Measurements from ENCODE around the gene CD3D. TPM values are rescaled to one million over a fixed set of nuclear protein-coding genes. Genes with fewer than 3 reads are reported as not detected.

Gene CD3D
- polyA plus RNA-seq (2013, experiment 1 of 2; ENCODE audit: insufficient read length), result not detected
- polyA plus RNA-seq (2013, experiment 2 of 2; ENCODE audit: insufficient read length), result not detected

DNA sequence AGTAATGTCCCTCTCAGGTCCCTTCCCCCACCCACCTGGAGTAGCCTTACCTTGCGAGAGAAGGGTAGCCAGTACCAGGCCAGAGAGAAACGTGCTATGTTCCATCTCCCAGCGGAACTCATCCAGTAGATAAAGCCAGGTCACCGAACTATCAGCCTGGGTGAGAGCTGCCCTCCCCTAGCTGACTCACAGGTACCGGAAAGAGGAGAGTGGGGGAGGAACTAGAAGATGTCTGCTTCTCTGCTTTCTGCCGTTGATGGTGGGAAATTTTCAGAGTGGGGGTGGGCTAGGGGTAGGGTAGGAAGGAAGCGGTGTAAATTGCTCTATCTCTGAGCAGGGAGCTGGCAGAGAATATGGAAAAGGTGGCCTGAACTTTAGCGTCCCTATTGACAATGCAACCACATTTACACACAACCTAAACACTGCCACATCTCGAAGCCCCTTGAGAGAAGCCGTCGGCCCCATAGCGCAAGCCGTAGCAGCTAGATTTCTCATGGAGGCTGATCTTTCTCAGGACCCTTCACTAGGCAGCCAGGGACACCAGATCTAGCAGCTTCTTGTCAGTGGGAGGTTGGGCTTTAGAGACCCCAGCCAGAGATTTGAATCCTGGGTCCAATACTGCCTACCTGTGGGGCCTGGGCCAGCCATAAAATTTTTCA is at the start of gene CD3D:
Gene CD3D, minus strand, starts transcription at position 203 of the 659 bp plus-strand sequence. Its CDS starts 98 bp downstream, at position 105.
- DNase-seq, result no peak

DNA sequence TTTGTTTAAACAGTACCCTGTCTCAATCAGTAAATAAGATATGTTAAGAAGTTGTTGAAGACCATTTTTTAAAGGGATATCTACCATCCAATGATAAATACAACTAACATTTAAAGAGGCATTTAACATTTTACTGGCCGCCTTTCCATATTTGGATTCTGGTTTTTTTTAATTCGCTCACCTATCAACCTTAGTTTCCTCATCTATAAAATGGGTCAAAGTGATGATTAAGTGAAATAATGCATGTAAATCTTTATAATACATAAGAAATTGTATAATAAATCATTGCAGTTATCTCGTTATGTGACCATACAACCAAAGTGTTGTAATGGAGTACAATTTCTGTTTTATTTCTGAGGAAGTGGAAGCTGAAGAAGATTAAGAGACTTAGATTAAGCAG is 41.2 kb upstream of the CD3D start:
- DNase-seq, result no peak

DNA sequence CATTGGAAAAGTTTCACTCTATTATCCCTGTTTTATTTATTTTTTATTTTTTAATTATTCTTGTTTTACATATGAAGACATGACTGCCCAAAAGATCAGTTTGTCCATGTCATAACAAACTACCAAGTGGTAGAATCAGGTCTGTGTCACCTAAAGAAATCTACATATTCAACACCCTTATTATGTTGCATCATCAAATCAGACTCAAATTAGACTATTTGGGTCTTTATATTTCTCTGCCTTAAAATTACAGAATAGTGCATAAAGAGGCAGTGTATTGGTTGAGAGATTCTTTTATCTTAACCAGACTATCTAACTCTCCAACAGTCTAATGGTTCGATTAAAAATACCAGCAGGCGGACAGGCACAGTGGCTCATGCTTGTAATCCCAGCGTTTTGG is 40.4 kb upstream of the CD3D start:
- DNase-seq, result no peak

DNA sequence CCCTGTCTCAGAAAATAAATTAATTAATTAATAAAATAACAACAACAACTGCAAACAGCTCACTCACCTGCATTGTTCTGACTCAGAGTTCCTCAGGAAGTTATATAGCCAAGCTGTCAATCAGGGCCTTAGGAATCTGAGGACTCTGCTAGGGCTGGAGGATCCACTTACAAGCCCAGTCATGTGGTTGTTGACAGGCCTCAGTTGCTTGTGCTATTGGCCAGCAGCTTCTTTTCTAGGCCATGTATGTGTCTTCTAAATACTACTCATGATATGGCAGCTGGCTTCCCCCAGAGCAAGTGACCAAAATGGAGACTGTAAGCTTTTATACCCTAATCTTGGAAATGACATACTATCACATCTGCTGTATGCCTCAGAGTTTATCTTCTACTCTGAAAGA is 38.1 kb upstream of the CD3D start:
- DNase-seq, result no peak

DNA sequence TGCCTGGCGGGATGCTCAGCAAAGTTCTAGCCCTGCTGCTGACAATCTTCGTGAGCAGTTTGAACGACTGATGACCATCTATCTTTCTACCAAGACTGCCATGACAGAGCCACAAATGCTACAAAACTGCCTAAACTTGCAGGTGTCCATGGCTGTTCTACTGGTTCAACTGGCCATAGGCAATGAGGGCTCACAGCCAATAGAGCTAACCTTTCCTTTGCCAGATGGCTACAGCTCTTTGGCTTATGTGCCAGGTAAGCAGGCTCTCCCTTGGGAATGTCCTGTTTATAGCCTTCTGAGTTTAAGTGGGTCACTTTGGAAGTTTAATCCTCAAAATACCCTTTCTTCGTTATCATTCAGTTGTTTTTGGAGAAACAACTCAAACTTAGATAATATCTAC is 37.0 kb upstream of the CD3D start:
- no peak for DNase-seq

DNA sequence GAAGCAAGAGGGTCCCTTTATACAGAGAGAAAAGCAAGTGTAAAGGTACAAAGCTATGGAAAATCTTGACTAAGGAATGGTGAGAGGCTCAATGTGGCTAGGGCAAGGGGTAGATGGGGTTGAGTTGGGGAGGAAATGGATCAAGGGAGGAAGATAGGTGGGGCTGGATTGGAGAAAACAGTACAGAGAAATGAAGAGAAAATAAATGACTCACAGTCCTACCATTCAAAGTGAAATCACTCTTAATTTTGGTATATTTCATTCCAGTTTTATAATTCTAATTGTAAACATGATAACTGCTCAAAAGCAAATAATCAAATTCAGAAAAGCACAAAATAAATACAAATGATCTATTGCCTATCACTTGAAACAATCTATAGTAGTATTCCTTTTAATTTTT is 33.5 kb upstream of the CD3D start:
- DNase-seq, result no peak

DNA sequence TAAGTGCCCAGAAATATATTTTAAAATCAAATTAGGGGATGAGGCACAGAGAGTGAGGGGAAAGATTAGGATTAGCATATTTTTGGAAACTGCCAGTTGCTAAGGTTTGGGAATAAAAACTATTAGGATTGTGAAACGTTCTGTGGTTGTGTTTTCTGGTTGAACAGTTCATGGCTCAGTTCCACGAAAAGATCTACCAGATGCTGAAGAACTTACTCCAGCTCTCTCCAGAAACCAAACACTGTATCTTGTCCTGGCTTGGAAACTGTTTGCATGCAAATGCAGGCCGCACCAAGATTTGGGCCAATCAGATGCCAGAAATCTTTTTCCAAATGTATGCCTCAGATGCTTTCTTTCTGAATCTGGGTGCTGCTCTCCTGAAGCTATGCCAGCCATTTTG is 32.2 kb upstream of the CD3D start:
- DNase-seq, result no peak

DNA sequence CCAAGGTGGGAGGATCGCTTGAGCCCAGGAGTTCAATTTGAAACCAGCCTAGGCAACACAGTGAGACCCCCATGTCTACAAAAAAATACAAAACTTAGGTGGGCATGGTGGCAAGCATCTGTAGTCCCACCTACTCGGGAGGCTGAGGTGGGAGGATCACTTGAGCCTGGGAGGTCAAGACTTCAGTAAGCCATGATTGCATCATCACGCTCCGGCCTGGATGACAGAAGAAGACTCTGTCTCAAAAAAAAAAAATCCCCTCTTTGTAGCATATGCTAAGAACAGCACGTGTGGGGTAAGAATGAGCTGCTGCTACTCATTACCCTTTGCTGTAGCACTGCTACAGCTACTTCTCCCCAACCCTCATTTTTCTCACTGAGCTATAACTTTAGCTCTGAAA is 31.4 kb upstream of the CD3D start:
- DNase-seq, result no peak

DNA sequence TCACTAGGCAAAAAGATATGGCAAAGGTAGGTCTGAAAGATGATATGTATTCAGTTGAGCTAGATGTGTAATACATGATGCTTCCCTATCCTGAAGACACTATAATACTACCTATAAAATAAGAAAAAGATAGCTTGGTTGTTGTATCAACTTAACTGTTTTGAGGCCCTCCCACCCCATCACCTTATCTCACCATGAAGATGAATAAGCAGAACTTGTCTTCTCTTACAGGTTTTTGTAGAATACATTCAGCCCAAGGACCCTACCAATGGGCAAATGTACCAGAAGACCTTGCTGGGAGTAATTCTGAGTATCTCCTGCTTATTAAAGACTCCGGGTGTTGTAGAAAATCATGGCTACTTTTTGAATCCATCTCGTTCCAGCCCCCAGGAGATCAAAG is 30.8 kb upstream of the CD3D start:
- no peak for DNase-seq

DNA sequence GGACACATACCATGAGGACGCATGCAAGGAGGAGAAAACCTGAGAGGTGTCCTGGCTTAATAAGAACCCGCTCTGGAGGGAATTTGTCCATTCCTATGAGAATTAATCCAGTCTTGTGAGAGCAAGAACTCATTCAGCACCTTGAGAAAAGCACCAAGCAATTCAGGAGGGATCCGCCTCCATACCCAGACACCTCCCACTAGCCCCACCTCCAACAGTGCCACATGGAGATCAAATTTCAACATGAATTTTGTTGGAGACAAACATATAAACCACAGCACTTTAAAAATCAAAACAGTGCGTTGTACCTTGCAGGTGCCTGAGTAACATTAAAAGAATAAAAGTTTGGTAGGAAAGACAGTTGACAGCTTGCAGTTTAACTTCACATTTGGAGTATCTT is 28.3 kb upstream of the CD3D start:
- DNase-seq, result no peak

DNA sequence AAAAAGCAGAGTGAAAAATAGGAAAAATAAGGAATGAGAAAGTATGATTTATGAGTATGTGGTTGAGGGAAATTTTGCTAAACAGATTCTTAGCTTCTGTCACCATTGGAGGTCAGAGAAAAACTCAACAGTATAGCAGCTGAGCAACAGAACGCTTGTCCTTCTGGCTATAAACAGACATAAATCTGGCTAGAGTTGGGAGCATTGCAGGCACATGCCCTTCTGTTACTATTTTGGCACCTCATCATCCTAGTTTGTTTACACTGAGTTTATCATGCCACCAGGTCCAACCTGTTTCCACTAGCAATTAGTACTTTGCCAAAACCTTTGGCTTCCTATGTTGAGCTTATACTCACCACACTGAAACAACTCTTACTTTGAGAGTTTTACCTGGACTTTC is 23.8 kb upstream of the CD3D start:
- no peak for DNase-seq

DNA sequence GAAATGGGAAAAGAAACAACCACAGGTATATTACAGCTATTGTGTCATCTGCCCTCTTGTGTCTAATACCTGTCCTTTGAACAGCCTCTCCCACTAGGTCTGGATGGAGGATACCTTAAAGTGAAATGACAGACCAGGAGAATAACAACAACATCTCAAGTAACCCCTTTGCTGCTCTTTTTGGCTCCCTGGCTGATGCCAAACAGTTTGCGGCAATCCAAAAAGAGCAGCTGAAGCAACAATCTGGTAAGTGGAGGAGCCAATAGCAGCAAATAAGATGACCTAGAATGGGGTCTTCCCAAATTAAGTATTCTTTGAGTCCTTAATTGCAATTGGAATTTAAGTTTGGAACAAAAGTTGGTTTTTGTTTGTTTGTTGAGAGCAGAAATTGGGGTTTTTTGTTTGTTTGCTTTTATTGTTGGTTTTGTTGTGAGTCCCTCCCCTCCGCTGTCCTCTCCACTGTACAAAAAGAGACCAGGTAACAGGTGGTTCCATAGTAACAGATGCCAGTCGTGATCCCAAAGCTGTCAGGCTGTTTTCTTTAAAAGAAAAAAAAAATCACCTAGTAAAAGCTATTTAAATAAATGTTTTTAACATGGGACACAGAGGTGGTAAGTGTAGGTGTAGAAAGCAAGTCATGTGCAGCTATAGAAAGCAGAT is 22.6 kb upstream of the CD3D start:
- DNase-seq, result no peak

DNA sequence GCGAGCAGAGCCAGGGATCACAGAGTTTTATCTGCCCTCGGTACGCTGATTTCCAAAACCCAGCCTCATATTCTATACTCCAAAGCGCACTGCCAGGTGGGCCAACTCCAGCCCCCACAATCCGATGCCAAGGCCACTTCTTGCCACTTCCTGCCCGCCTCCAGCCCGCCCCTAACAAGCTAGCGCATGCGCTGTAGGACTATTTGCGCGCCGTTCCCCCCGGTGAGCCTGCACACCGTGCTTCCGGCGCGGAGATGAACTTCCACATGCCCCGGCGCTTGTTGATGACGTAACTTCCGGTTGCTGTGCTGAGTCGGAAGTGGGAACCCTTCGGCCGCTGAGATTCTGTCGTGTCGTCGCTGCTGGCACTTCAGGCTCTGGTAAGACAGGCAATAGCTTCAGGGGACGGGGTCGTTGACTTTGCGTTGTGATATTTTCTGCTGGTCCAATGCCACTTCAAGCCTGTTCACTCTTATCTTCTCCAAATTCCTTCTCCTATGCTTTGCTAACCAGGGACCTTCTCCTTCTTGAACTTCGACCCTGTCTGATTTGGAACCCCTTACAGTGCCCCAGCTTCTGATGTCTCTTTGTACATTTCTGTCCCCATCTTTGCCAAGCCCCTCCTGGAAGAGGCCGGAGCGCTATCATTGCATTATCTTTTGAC is 16.9 kb upstream of the CD3D start, which contains the start of gene UBE4A:
Gene UBE4A, plus strand, starts transcription at position 306 of the 664 bp plus-strand sequence. CDS start 5,481 bp downstream, outside the sequence.
- peak; percentile 94 for DNase-seq

DNA sequence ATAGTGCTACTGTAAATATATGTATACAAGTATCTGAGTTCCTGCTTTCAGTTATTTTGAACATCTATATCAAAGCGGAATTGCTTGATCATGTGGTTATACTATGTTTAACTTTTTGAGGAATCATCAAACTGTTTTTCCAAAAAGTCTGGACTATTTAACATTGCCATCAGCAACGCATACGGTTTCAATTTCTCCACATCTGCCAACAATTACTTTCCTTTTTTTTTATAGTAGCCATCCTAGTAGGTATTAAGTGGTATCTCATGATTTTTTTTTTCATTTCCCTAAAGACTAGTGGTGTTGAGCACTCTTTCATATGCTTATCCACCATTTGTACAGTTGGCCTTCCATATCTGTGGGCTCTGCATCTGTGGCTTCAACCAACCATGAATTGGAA is 15.6 kb upstream of the CD3D start:
- no peak for DNase-seq

DNA sequence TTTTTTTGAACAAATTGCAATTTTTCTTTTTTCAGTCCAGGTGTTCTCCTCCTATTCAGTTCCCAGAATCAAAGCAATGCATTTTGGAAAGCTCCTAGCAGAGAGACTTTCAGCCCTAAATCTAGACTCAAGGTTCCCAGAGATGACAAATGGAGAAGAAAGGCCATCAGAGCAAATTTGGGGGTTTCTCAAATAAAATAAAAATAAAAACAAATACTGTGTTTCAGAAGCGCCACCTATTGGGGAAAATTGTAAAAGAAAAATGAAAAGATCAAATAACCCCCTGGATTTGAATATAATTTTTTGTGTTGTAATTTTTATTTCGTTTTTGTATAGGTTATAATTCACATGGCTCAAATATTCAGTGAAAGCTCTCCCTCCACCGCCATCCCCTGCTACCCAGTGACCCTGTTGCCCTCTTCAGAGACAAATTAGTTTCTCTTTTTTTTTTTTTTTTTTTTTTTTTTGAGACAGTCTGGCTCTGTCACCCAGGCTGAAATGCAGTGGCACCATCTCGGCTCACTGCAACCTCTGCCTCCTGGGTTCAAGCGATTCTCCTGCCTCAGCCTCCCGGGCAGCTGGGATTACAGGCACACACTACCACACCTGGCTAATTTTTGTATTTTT is 10.7 kb upstream of the CD3D start:
- peak; percentile 24 for DNase-seq

DNA sequence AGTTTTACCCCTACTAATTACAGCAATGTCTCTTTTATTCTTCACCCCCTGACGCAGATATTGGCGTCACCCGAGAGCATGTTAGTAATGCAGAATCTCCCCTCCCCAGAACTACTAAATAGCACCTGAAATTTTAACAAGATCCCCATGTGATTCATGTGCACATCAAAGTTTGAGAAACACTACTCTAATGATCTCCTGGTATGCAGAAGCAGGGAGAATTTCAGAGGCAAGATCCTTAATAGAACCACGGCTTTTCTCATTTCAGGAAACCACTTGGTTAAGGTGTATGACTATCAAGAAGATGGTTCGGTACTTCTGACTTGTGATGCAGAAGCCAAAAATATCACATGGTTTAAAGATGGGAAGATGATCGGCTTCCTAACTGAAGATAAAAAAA is 7.0 kb upstream of the CD3D start:
- no peak for DNase-seq

DNA sequence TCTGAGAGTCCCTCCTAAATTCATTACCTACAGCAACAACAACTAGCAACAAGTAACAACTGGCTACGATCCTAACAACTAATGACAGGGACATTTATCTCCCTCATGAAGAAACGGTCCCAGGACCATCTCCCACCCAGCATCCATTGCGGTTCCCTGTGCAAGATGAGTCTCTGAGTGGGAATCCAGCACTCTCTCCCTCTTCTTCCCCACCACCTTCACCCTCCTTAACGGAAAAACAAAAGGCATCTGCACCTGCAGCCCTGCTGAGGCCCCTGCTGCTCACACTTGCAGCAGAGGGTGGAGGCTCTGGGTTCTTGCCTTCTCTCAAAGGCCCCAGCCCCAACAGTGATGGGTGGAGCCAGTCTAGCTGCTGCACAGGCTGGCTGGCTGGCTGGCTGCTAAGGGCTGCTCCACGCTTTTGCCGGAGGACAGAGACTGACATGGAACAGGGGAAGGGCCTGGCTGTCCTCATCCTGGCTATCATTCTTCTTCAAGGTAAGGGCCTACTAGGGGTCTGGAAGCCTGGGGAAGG is 1.5 kb upstream of the CD3D start, which contains the start of gene CD3G:
Gene CD3G, plus strand, starts transcription at position 364 of the 535 bp plus-strand sequence. Its CDS starts 80 bp downstream, at position 444.
- no peak for DNase-seq

DNA sequence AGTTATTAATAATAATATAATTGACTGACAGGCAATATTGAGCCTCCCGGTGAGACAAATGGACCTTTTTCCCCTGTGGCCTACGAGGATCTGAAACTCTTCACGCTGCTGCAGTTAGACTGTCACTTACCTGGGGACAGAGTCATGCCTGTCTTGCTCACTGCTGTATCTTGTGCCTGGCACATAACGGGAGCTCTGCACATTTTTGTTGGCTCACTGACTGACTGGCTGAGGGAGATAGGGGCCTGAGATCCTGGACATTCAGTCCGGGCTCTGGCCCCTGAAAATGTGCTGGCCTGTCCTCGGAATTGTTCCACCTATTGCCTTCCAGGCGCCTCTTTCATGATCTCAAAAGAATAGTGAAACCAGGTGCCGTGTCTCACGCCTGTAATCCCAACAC is 743 bp upstream of the CD3D start:
- no peak for DNase-seq

DNA sequence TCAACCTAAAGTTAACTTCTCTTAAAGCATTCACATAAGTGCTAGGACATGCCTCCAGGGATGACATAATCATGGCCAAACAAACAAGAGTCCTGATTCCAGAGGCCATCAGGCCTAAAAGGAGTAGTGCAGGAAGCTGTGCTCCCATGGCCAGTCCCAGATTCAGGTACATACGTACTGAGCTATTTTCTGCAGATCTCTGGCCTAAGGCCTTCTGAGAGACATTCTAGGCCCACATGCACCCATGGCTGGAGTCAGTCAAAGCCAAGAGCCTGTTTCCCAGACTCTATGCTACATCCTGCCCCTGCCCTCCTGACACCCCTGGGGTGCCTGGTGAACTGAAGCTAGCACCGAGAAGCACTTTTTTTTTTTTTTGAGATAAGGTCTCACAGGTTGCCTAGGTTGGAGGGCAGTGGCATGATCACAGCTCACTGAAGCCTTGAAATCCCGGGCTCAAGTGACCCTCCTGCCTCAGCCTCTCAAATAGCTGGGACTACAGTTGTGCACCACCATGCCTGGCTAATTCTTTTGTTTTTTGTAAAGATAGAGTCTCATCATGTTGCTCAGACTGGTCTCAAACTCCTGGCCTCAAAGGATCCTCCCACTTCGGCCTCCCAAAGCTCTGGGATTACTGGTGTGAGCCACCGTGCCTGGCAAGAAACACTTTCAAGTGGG is 553 bp downstream of the CD3D start:
- DNase-seq, result no peak

DNA sequence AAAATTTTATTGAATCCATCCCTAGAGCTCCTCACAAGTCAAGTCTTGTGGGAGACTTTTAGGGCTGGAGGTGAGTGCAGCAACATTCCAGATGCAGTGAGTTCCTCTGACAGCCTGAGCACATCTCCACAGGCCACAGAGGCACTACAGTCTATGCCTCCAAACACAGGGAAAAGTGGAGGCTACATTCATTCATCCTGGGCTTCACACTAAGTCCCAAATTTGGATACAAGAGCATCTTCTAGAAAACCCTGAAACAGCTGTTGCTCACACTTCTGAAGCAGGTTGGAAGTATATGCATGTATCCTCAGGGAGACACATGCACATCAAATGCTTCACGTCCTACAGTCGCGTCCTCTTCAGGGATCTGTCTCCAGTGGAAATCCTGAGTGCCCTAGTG is 1.2 kb downstream of the CD3D start:
- no peak for DNase-seq

DNA sequence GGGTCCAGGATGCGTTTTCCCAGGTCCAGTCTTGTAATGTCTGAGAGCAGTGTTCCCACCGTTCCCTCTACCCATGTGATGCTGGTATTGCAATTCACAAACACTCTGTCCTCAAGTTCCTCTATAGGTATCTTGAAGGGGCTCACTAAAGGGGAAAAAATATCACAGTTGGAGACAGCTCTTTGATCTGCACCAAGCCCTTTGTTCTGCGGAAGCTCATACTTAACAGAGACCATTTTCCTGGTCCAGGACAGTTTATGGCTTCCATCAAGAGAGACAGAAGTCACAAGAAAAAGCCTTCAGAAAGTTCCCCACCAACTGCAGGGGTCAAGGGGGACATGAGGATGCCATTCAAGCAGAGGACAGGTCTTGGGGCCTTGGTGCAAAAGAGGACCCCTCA is 2.1 kb downstream of the CD3D start:
- no peak for DNase-seq

DNA sequence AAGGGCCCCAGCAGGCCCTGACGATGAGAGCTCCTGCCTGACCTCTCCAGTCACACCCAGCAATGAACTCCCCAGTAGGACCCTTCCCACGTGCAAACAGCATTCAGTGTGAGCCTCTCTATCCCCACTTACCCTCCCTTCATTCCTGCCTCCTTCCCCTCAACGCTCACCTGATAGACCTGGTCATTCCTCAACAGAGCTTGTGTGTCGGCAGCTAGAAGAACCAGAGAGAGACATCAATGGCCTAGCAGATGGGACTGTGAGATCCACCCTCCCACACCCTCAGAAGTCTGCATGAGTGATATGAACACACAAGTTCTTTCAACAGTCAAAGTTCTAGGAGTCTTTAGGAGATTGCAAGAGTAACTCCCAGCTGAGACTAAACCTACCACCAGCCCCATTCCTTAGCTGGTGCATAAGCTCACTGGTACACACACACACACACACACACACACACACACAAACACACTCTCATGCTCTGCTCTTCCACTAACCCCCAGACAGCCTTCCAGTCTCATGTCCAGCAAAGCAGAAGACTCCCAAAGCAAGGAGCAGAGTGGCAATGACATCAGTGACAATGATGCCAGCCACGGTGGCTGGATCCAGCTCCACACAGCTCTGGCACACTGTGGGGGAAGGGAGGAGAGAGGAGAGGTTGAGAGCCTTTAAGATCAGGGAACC is 3.1 kb downstream of the CD3D start:
- no peak for DNase-seq

All from fibroblast of skin of back (primary cell).